Heart left ventricle (tissue), 16 donors: Measurements from ENCODE around the gene NIM1K. TPM values are rescaled to one million over a fixed set of nuclear protein-coding genes. Genes with fewer than 3 reads are reported as not detected.
A peak's percentile ranks its signal among the peaks of the same experiment; 100 is the strongest.

Experiments used
- ATAC-seq, 4 donors: fragments of 200-7000 bp; cut with Tn5 transposase; one replicate each; pipeline ENCODE4 v1.9.1; 2020 to 2022; ENCODE audit warnings: moderate library complexity in 4 of 4, mild to moderate bottlenecking in 3 of 4, moderate number of reproducible peaks in 1 of 4
- DNase-seq, 5 donors: peaks; one replicate each; pipeline ENCODE4 v3.0.0-alpha.2; 2020
- H3K27ac ChIP-seq, 12 donors: fragments of 200-600 bp; sonication (generic) in 4 of 12; one replicate each; pipeline versions ENCODE4 v1.5.0 to v1.8.0; 2016 to 2022; ENCODE audit warnings: mild to moderate bottlenecking in 2 of 12
- H3K27me3 ChIP-seq, 9 donors: fragments of 200-600 bp; sonication (generic) in 2 of 9; one replicate each; pipeline versions ENCODE4 v1.5.1 to v1.8.0; 2016 to 2022; ENCODE audit warnings: mild to moderate bottlenecking in 3 of 9
- H3K36me3 ChIP-seq, 9 donors: fragments of 200-600 bp; sonication (generic) in 2 of 9; one replicate each; pipeline versions ENCODE4 v1.5.0 to v1.8.0; 2018 to 2022; ENCODE audit warnings: mild to moderate bottlenecking in 2 of 9
- H3K4me1 ChIP-seq, 12 donors: fragments of 200-600 bp; sonication (generic) in 4 of 12; one replicate each; pipeline versions ENCODE4 v1.5.0 to v1.8.0; 2016 to 2022; ENCODE audit warnings: mild to moderate bottlenecking in 3 of 12
- H3K4me3 ChIP-seq, 12 donors: fragments of 200-600 bp; sonication (generic) in 4 of 12; one replicate each; pipeline versions ENCODE4 v1.5.0 to v1.8.0; 2017 to 2022; ENCODE audit warnings: mild to moderate bottlenecking in 9 of 12, moderate library complexity in 4 of 12
- H3K9me3 ChIP-seq, 12 donors: fragments of 200-600 bp; sonication (generic) in 4 of 12; one replicate each; pipeline versions ENCODE4 v1.5.0 to v1.8.0; 2016 to 2022; ENCODE audit warnings: mild to moderate bottlenecking in 1 of 12
- POLR2A ChIP-seq, 2 donors: fragments of 450-650 bp; IDR thresholded peaks; one replicate each; pipeline ENCODE4 v1.6.1; 2017; ENCODE audit warnings: antibody characterized with exemption in 2 of 2, mild to moderate bottlenecking in 2 of 2, moderate library complexity in 2 of 2
- WGBS, 4 donors: extraction: QIAGEN DNeasy Blood & Tissue Kit in 2 of 4; methylation state at CpG; one replicate each; pipeline versions ENCODE4 v1.1.5 to v1.1.7; 2013 to 2018; 5-methylcytosine and 5-hydroxymethylcytosine counted together
- intact Hi-C, 10 donors: fragments of 100-400 bp; cut with DNase I; formaldehyde crosslinking; loops; one replicate each; pipeline versions ENCODE4 v1.11.1 to v1.14.2; 2022
- polyA plus RNA-seq, 2 donors: library from polyadenylated mRNA; stranded (reverse); fragments of 200-250 nt; gene quantifications; one replicate each; pipeline ENCODE4 v1.2.3, GENCODE V29; 2013
- total RNA-seq, 9 donors: library from RNA; depleted of rRNA in 2 of 9; stranded (reverse); fragments of >200 nt in 2 of 9; fragmentation: NEBNext Ultra II Directional in 3 of 9; extraction: Animal tissue kit (Norgen Biotek cat#: 25700) in 3 of 9; gene quantifications; one replicate each; pipeline versions ENCODE4 v1.1.0 to v1.2.4, GENCODE V29; 2016 to 2023
- TF ChIP-seq, protein P1 (sequence below), 12 donors: fragments of 200-600 bp; sonication (generic) in 4 of 12; IDR thresholded peaks; one replicate each; pipeline versions ENCODE4 v1.5.0 to v1.8.0; 2018 to 2022; ENCODE audit warnings: antibody characterized with exemption in 12 of 12, mild to moderate bottlenecking in 5 of 12
- donor health status: ischemic (EF 13 %, LVEDD 7.1; RV severe dilation, severe dysfunction).
- donor health status: healthy with polysubstance abuse.
- donor health status: DM: no; HTN: yes; CAD: no.
- donor health status: DM: no; HTN: no; CAD: no.
- donor health status: ischemic (EF 25% LVEDD 6.9; RV normal size, moderate dysfunction).
- donor health status: ischemic (EF 25% LVEDD 5.7; RV mildly dilated, moderate dysfunction).
- donor health status: healthy.
- donor health status: DM: yes; HTN: yes; CAD: no.
- donor health status: ischemic (EF 35%, LVEDD 5.7; RV mildly dilated, moderate dysfunction).
- donor health status: nonischemic (EF 11% LVEDD 7.7; RV severe dilation, severe dysfunction).
- donor health status: DM: yes; HTN: yes; CAD: no.
- donor health status: PGD.
- donor health status: ischemic (EF 29% LVEDD 5.4; RV normal size, mild dysfunction).
- donor health status: nonischemic (EF 23%, LVEDD 6.1; RV moderate dilation, normal function).

The NIM1K gene
- total and polyA plus RNA-seq, 11 donors = 0.11 to 1.4 (median 0.44) TPM; not detected in 2

DNA sequence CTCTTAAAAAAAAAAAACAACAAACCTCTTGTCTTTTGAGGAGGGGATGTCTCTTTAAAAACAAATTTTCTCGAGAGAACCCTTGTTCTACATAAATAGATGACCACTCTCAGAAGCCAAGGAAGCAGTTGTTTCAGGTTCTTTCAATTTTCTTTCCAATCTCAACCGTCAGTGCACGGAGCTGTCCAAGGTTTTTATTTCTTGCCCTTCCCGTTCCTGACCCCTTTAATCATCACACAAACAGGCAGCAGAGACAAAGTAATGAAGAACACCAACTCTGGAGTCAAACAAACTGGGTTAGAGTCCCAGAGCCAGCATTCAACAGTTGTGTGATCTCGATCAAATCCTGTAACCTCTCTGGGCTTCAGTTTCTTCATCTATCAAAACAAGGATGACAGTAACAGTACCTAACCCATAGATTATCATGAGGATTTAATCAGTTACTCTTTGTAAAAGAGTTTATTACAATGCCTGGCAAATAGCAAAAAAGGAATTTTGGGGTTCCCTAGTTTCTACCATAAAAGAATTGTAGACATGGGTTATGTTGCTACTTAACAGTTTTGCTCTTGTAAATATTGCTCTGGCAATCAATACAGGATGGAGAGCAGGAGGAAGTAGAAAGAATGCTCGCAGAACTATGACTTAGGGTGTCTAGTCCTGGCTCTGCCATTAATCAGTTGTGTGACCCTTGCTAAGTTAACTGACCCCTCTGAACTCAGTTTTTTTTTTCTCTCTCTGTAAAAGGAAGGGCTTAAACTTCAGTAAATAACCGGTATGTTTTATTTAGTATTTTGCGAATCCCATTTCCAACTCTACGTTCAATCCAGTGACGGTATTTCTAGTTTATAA is 1.0 kb upstream of the NIM1K start:
- Histone ChIP-seq H3K36me3 (no peaks in the 10 kb centered on the region), H3K4me3 (peak overlapping the region in 9 of 12 donors; percentile 42 to 71 (median 62)), H3K4me1 (peaks cover 0 to 30% (median 17%) of the 10 kb centered on the region in 12 donors), H3K9me3 (no peaks in the 10 kb centered on the region), H3K27me3 (peaks cover 0 to 19% (median 0%) of the 10 kb centered on the region in 9 donors), H3K27ac (peak overlapping the region in 1 of 12 donors; percentile 11)
- intact Hi-C loops = loop anchor here in 1 of 10 donors (5.0 kb wide), 1 partner anchor 69 kb away; the partner anchor contains the start of gene ZNF131
- ATAC-seq = no peak
- TF ChIP-seq POLR2A (IDR thresholded peaks at IDR 0.05) = no peak
- TF ChIP-seq, protein P1, sequence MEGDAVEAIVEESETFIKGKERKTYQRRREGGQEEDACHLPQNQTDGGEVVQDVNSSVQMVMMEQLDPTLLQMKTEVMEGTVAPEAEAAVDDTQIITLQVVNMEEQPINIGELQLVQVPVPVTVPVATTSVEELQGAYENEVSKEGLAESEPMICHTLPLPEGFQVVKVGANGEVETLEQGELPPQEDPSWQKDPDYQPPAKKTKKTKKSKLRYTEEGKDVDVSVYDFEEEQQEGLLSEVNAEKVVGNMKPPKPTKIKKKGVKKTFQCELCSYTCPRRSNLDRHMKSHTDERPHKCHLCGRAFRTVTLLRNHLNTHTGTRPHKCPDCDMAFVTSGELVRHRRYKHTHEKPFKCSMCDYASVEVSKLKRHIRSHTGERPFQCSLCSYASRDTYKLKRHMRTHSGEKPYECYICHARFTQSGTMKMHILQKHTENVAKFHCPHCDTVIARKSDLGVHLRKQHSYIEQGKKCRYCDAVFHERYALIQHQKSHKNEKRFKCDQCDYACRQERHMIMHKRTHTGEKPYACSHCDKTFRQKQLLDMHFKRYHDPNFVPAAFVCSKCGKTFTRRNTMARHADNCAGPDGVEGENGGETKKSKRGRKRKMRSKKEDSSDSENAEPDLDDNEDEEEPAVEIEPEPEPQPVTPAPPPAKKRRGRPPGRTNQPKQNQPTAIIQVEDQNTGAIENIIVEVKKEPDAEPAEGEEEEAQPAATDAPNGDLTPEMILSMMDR (IDR thresholded peaks at IDR 0.05) = no peak
- 26 to 33% (median 31%) methylated on average over 10 of the region's 10 CpGs for WGBS, 4 donors
- no peak for DNase-seq

DNA sequence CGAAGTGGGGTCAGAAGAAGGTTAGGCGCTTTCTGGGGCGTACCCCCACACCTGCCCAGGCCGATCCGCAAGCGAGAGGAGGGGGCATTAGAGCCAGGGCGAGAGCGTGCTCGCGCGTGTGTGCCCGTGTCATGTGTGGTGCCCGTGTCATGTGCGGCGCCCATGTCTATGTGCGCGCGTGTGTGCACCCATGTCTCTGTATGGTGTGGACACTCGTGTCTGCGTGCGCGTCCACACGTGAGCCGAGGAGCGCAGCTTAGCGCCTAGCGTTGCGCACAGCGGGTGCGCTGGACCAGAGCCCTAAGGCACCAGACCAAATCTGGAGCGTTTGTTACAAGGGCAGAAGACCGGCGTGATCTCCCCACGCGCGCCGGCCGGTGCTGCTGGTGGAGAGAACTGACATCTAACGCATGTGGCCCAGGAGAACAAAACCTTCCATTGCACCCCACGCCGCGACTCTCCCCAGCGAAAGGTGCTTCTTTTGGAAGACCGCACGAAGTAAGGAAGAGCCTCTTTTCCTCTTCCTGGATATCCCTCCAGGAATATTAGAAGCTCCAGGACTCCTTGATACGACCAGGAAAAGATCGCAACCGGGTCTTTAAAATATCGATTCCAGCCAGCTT is 644 bp downstream of the NIM1K start:
- H3K36me3 ChIP-seq = no peaks in the 10 kb centered on the region
- peak in 4 of 5 donors; percentile 25 to 70 (median 30) for DNase-seq
- H3K27ac ChIP-seq = peak overlapping the region in 3 of 12 donors; percentile 14 to 40 (median 37)
- TF ChIP-seq, protein P1 (IDR thresholded peaks at IDR 0.05) = no peak
- TF ChIP-seq POLR2A (IDR thresholded peaks at IDR 0.05) = no peak
- H3K9me3 ChIP-seq = no peaks in the 10 kb centered on the region
- intact Hi-C loops = loop anchor here in 1 of 10 donors (5.0 kb wide), 1 partner anchor 70 kb away; the partner anchor contains the start of gene ZNF131
- peaks cover 0 to 19% (median 0%) of the 10 kb centered on the region in 9 donors for H3K27me3 ChIP-seq
- ATAC-seq = peak; percentile 23 to 70 (median 53)
- H3K4me3 ChIP-seq = peak overlapping the region; percentile 33 to 71 (median 61)
- 1% methylated on average over 38 to 49 of the region's 49 CpGs for WGBS, 4 donors
- H3K4me1 ChIP-seq = peaks cover 0 to 30% (median 17%) of the 10 kb centered on the region in 12 donors

DNA sequence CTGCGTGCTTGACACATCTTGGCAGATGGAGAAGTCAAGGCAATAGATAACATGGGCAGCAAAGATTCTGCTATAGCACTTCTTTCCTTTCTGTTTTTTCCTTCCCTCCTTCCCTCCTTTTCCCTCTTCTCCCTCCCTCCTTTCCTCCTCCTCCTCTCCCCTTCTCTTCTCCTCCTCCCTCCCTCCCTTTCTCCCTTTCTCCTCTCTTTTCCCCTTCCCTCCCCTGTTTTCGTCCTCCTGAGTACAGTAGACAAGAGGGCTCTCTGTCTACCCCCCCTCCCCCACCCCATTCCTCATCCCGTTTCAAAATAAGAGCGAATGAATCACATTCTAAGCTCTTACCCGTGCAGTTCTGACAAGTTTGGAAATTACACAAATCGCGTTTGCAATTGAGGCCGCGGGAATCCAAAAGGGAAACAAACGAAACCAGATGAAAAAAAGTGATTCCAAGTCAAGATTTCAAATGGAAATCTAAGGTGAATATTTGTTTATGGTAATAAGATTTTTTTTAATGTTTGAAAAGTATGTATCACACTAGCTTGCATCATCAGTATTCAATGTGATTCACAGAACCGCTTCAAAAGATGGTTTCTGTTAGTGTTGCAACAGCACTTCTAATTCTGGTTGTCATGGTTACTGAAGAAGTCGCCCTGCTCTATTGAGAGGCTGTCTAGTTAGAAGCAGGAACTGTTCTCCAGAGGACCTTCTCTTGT is 1.3 kb downstream of the NIM1K start:
- Histone ChIP-seq H3K27ac (peak overlapping the region in 2 of 12 donors; percentile 37 to 40), H3K4me3 (peak overlapping the region in 11 of 12 donors; percentile 33 to 71 (median 61)), H3K9me3 (no peaks in the 10 kb centered on the region), H3K36me3 (no peaks in the 10 kb centered on the region), H3K27me3 (peaks cover 0 to 19% (median 0%) of the 10 kb centered on the region in 9 donors), H3K4me1 (peaks cover 0 to 30% (median 17%) of the 10 kb centered on the region in 12 donors)
- no peak for TF ChIP-seq POLR2A (IDR thresholded peaks at IDR 0.05)
- TF ChIP-seq, protein P1 (IDR thresholded peaks at IDR 0.05) = no peak
- intact Hi-C loops = loop anchor here in 1 of 10 donors (5.0 kb wide), 1 partner anchor 71 kb away; the partner anchor contains the start of gene ZNF131
- ATAC-seq = peak in 3 of 4 donors; percentile 55 to 78 (median 65)
- no peak for DNase-seq
- 6 to 11% (median 7%) methylated on average over 12 of the region's 12 CpGs for WGBS, 4 donors
